Trophoblast cell (in vitro differentiated cells and primary cell): ENCODE results near the gene MOV10L1.

Source experiments
- DNase-seq, 2 donors: peaks; one replicate each; pipeline ENCODE4 v3.0.0-alpha.2; 2016
- H2AFZ ChIP-seq: 2 replicates; pipeline ENCODE4 v1.6.1; 2013; ENCODE audit warnings: low read length, moderate library complexity, mild to moderate bottlenecking; ENCODE audit not compliant: insufficient read depth, poor library complexity
- H2AK5ac ChIP-seq: 2 replicates; pipeline ENCODE4 v1.6.1; 2013; ENCODE audit warnings: mild to moderate bottlenecking, low read length
- H2BK120ac ChIP-seq: 2 replicates; pipeline ENCODE4 v1.6.1; 2013; ENCODE audit warnings: low read length, mild to moderate bottlenecking, moderate library complexity; ENCODE audit not compliant: insufficient read depth, poor library complexity
- H2BK12ac ChIP-seq: 2 replicates; pipeline ENCODE4 v1.6.1; 2013; ENCODE audit warnings: mild to moderate bottlenecking, low read length, moderate library complexity
- H2BK5ac ChIP-seq: 2 replicates; pipeline ENCODE4 v1.6.1; 2013; ENCODE audit warnings: low read length, low read depth, moderate library complexity, mild to moderate bottlenecking; ENCODE audit not compliant: poor library complexity
- H3K14ac ChIP-seq: 2 replicates; pipeline ENCODE4 v1.6.1; 2013; ENCODE audit warnings: mild to moderate bottlenecking, low read length
- H3K18ac ChIP-seq: 2 replicates; pipeline ENCODE4 v1.6.1; 2013; ENCODE audit warnings: mild to moderate bottlenecking, low read length
- H3K23ac ChIP-seq: 2 replicates; pipeline ENCODE4 v1.6.1; 2013; ENCODE audit warnings: low read length
- H3K27ac ChIP-seq: 2 replicates; pipeline ENCODE4 v1.5.1; 2013; ENCODE audit warnings: low read depth, mild to moderate bottlenecking, inconsistent platforms, low read length, moderate library complexity
- H3K27me3 ChIP-seq: 2 replicates; pipeline ENCODE4 v1.6.1; 2013; ENCODE audit warnings: inconsistent platforms, mild to moderate bottlenecking, low read length, moderate library complexity; ENCODE audit not compliant: insufficient read depth
- H3K36me3 ChIP-seq, 2 experiments: 1 replicate in 1 of 2; 2 replicates in 1 of 2; pipeline ENCODE4 v1.6.1; 2013; ENCODE audit warnings: low read length in 2 of 2, mild to moderate bottlenecking in 2 of 2, moderate library complexity in 1 of 2; ENCODE audit not compliant: insufficient read depth in 2 of 2, control insufficient read depth in 1 of 2
- H3K4ac ChIP-seq: 2 replicates; pipeline ENCODE4 v1.6.1; 2013; ENCODE audit warnings: low read depth, mild to moderate bottlenecking, low read length, moderate library complexity
- H3K4me1 ChIP-seq, 2 experiments: 1 replicate in 1 of 2; 2 replicates in 1 of 2; pipeline ENCODE4 v1.6.1; 2013; ENCODE audit warnings: low read length in 2 of 2, mild to moderate bottlenecking in 2 of 2, moderate library complexity in 1 of 2; ENCODE audit not compliant: insufficient read depth in 2 of 2, control insufficient read depth in 1 of 2
- H3K4me2 ChIP-seq: 2 replicates; pipeline ENCODE4 v1.6.1; 2013; ENCODE audit warnings: inconsistent platforms, mild to moderate bottlenecking, low read length, moderate library complexity
- H3K4me3 ChIP-seq: 2 replicates; pipeline ENCODE4 v1.5.1; 2013; ENCODE audit warnings: mild to moderate bottlenecking, low read depth, low read length, inconsistent platforms
- H3K79me1 ChIP-seq: one replicate; pipeline ENCODE4 v1.6.1; 2013; ENCODE audit warnings: low read length
- H3K79me2 ChIP-seq: 2 replicates; pipeline ENCODE4 v1.6.1; 2013; ENCODE audit warnings: low read length, mild to moderate bottlenecking; ENCODE audit not compliant: control insufficient read depth, insufficient read depth, poor library complexity
- H3K9ac ChIP-seq: 2 replicates; pipeline ENCODE4 v1.6.1; 2013; ENCODE audit warnings: mild to moderate bottlenecking, low read length
- H3K9me3 ChIP-seq: 2 replicates; pipeline ENCODE4 v1.6.1; 2013; ENCODE audit warnings: low read depth, mild to moderate bottlenecking, control low read depth, inconsistent platforms, low read length; ENCODE audit not compliant: insufficient read depth
- H4K12ac ChIP-seq: 2 replicates; pipeline ENCODE4 v1.6.1; 2013; ENCODE audit warnings: low read depth, mild to moderate bottlenecking, low read length, moderate library complexity
- H4K8ac ChIP-seq: 2 replicates; pipeline ENCODE4 v1.6.1; 2013; ENCODE audit warnings: low read depth, mild to moderate bottlenecking, low read length, moderate library complexity
- H4K91ac ChIP-seq: one replicate; pipeline ENCODE4 v1.6.1; 2013; ENCODE audit warnings: low read depth, mild to moderate bottlenecking, low read length, moderate library complexity
- WGBS: extraction: QIAGEN DNeasy Blood & Tissue Kit; methylation state at CpG from one replicate; pipeline ENCODE4 v1.1.7; 2013; ENCODE audit warnings: missing lambda C conversion rate; ENCODE audit not compliant: insufficient read length, insufficient coverage; ENCODE audit errors: extremely low coverage; 5-methylcytosine and 5-hydroxymethylcytosine counted together

Gene MOV10L1

DNA sequence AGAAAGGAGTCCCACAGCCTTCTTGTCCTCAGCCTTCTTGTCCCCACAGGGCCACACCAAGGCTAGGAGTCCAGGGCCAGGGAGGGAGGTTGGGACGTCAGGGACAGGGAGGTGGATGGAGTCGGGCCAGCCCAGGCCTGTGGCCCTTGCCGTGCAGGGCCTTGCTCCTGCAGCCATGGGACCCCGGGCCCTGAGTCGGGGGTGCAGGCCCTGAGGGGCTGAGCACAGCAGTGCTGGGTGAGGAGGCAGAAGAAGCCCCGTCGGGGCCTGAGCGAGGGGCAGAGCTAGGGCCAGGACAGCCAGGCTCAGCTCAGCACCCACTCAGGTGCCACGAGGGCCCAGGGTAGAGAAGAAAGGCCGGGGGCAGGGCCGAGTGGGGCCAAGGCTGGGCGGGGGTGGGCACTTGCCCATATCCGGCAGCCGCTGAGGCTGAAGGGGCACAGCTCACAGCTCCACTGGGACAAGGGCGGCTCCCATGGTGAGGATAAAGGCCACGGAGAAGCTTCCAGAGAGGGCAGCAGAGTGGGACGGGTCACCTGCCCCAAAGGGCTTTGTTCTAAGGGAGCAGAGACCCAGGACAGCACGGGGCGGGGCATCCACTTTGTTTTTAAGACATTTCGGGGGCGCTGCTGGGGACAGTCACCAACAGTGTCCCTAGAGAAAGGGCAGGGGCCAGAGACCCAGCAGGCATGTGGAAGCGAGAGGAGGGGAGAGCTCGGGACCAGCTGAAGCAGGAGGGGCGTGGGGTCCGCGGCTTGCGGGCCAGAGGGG, 8.2 kb upstream of the MOV10L1 start:
- Histone ChIP-seq H2AK5ac (no peak overlapping the region), H3K27ac (no peak overlapping the region), H3K4me1 (peaks cover 18 to 22% of the 10 kb centered on the region in 2 experiments), H3K9ac (no peak overlapping the region), H3K36me3 (no peaks in the 10 kb centered on the region), H4K8ac (no peak overlapping the region), H2BK5ac (no peak overlapping the region), H3K4me3 (no peak overlapping the region), H2BK12ac (peak overlapping the region; percentile 55), H3K79me2 (no peaks in the 10 kb centered on the region), H3K9me3 (no peaks in the 10 kb centered on the region), H4K12ac (no peak overlapping the region), H3K4me2 (no peak overlapping the region), H3K27me3 (no peaks in the 10 kb centered on the region), H3K14ac (peak overlapping the region; percentile 22), H3K4ac (no peak overlapping the region), H3K18ac (no peak overlapping the region), H2AFZ (no peak overlapping the region), H3K23ac (no peak overlapping the region), H4K91ac (peak overlapping the region; percentile 40), H2BK120ac (peak overlapping the region; percentile 14), H3K79me1 (peaks cover 10% of the 10 kb centered on the region)
- no CpG with 5 or more reads among the region's 27 CpGs for WGBS
- DNase-seq, result no peak

DNA sequence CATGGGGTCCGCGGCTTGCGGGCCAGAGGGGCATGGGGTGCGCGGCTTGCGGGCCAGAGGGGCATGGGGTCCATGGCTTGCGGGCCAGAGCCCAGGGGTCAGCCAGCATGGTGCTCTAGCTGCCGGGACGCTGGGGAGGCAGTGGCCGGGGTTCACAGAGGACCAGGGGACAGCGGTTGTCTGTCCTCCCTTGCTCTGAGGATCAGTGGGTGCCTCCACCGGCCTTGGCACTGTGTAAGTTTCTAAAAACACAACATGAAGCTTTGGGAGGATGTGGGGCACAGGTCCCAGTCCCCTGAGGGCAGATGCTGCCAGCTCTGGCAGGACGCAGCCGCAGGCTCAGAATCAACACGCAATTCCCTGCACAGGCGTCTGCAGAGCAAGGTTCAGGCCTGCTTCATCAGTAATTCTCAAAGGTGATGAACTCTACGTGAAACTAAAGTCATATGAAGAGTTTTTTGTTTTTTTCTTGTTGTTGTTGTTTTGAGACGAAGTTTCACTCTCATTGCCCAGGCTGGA, 7.5 kb upstream of the MOV10L1 start:
- Histone ChIP-seq H3K4me1 (peaks cover 18 to 22% of the 10 kb centered on the region in 2 experiments), H2BK12ac (peak overlapping the region; percentile 6), H3K4ac (no peak overlapping the region), H3K9ac (no peak overlapping the region), H3K27me3 (no peaks in the 10 kb centered on the region), H3K79me1 (peaks cover 10% of the 10 kb centered on the region), H3K14ac (peak overlapping the region; percentile 22), H4K8ac (no peak overlapping the region), H3K79me2 (no peaks in the 10 kb centered on the region), H3K9me3 (peaks cover under 1% of the 10 kb centered on the region), H3K4me2 (no peak overlapping the region), H3K4me3 (no peak overlapping the region), H2BK120ac (peak overlapping the region; percentile 47), H2AK5ac (no peak overlapping the region), H3K18ac (no peak overlapping the region), H3K36me3 (no peaks in the 10 kb centered on the region), H2AFZ (no peak overlapping the region), H2BK5ac (no peak overlapping the region), H4K91ac (peak overlapping the region; percentile 40), H3K23ac (no peak overlapping the region), H3K27ac (no peak overlapping the region), H4K12ac (no peak overlapping the region)
- no CpG with 5 or more reads among the region's 18 CpGs for WGBS
- no peak for DNase-seq

DNA sequence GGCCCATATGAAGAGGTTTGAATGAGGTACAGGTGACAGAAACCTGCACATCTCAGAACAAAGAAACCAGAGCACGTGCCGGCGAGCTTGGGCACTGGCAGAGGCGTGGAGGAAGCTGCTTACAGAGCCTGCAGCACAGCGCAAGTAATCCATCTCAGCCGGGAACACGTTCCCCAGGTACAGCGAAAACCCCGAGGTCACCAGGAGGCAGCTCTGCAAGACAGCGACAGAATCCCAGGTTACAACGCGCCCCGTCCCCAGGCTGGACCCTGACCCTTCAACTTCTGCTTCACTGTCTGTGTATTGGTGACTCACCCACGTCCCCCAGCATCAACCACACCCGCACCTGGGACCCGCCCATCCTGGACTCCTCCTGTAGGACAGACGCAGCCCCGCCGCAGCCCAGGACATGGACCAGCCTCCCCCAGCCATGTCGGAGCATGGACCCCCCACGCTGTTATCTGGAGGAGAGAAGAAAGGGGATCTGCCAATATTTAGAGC, 6.8 kb upstream of the MOV10L1 start:
- Histone ChIP-seq H2BK12ac (peak overlapping the region; percentile 34), H3K79me2 (no peaks in the 10 kb centered on the region), H3K9me3 (peaks cover 5% of the 10 kb centered on the region), H4K91ac (peak overlapping the region; percentile 62), H3K14ac (peak overlapping the region; percentile 15), H3K4me3 (no peak overlapping the region), H2AFZ (no peak overlapping the region), H3K36me3 (no peaks in the 10 kb centered on the region), H2AK5ac (no peak overlapping the region), H3K27ac (peak overlapping the region; percentile 12), H2BK5ac (peak overlapping the region; percentile 54), H3K9ac (no peak overlapping the region), H3K4me2 (no peak overlapping the region), H2BK120ac (peak overlapping the region; percentile 49), H3K18ac (no peak overlapping the region), H4K8ac (no peak overlapping the region), H3K23ac (no peak overlapping the region), H4K12ac (no peak overlapping the region), H3K4ac (no peak overlapping the region), H3K4me1 (peaks cover 18 to 22% of the 10 kb centered on the region in 2 experiments), H3K79me1 (peaks cover 10% of the 10 kb centered on the region), H3K27me3 (no peaks in the 10 kb centered on the region)
- no CpG with 5 or more reads among the region's 21 CpGs for WGBS
- no peak for DNase-seq

DNA sequence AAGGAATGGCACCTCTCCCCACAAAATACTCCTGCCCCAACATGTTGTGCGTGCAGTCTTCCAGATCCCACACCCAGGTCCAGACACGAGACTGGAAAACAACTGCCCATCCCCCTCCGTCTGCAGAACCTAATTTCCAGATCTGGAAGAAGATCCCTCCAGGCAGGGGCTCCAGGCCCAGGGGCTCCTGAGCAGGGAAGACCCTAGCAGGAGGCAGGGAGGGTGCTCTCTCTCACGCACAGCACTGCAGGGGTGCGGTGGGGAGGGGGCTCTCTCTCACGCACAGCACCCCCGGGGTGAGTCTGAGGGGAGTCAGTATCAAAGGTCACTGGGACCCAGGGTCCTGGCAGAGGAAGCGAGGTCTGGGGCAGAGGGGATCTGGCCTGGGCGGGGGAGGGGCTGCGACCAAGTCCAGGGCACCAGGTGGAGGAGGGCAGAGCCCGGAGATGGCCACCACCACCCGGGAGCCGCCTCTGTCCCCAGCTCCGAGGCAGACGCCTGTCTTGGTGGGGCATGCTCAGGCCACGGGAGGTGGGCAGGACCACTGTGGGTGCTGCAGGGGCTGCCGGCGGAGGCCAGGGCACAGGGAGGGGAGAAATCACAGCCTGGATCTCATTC, 6.2 kb upstream of the MOV10L1 start:
- Histone ChIP-seq H3K4me3 (no peak overlapping the region), H4K12ac (no peak overlapping the region), H3K14ac (peak overlapping the region; percentile 15), H2AFZ (no peak overlapping the region), H2BK5ac (no peak overlapping the region), H3K79me1 (peaks cover 10% of the 10 kb centered on the region), H3K4me1 (peaks cover 18 to 22% of the 10 kb centered on the region in 2 experiments), H3K36me3 (no peaks in the 10 kb centered on the region), H2AK5ac (peak overlapping the region; percentile 11), H3K27ac (peak overlapping the region; percentile 25), H3K9me3 (peaks cover 5% of the 10 kb centered on the region), H3K79me2 (no peaks in the 10 kb centered on the region), H2BK12ac (peak overlapping the region; percentile 34), H3K18ac (peak overlapping the region; percentile 26), H3K4me2 (no peak overlapping the region), H2BK120ac (peak overlapping the region; percentile 49), H4K8ac (peak overlapping the region; percentile 4), H3K27me3 (no peaks in the 10 kb centered on the region), H4K91ac (peak overlapping the region; percentile 62), H3K4ac (no peak overlapping the region), H3K23ac (no peak overlapping the region), H3K9ac (no peak overlapping the region)
- no CpG with 5 or more reads among the region's 18 CpGs for WGBS
- no peak for DNase-seq
